MM.1S (cell line): ENCODE measurements around the gene GRB10.

ENCODE experiments used
- DNase-seq: peaks from one replicate; pipeline ENCODE4 v3.0.0-alpha.2; 2015
- H2AFZ ChIP-seq: fragments of 300-600 bp; sonication (generic); 2 replicates; pipeline ENCODE4 v1.6.0; 2016; ENCODE audit warnings: antibody characterized with exemption, low read length
- H3F3A ChIP-seq: fragments of 300-600 bp; sonication (generic); 2 replicates; pipeline ENCODE4 v1.6.1; 2016; ENCODE audit warnings: mild to moderate bottlenecking, antibody characterized with exemption, low read length, moderate library complexity, mixed read lengths; ENCODE audit not compliant: insufficient read depth
- H3K27ac ChIP-seq: fragments of 300-600 bp; sonication (generic); 2 replicates; pipeline ENCODE4 v1.5.1; 2016; ENCODE audit warnings: mild to moderate bottlenecking, low read length
- H3K27me3 ChIP-seq: fragments of 300-600 bp; sonication (generic); replicated peaks from 2 replicates; pipeline ENCODE4 v1.6.0; 2016; ENCODE audit warnings: low read length; ENCODE audit not compliant: insufficient read depth
- H3K36me3 ChIP-seq: fragments of 300-600 bp; sonication (generic); replicated peaks from 2 replicates; pipeline ENCODE4 v1.6.1; 2016; ENCODE audit warnings: mild to moderate bottlenecking, low read length, mixed read lengths; ENCODE audit not compliant: insufficient read depth
- H3K4me1 ChIP-seq: fragments of 300-600 bp; sonication (generic); 2 replicates; pipeline ENCODE4 v1.6.1; 2016; ENCODE audit warnings: low read length, mixed read lengths
- H3K4me2 ChIP-seq: fragments of 300-600 bp; sonication (generic); 2 replicates; pipeline ENCODE4 v1.6.0; 2016; ENCODE audit warnings: low read depth, low read length
- H3K4me3 ChIP-seq: fragments of 300-600 bp; sonication (generic); 2 replicates; pipeline ENCODE4 v1.5.1; 2016; ENCODE audit warnings: low read length, mixed read lengths
- H3K79me2 ChIP-seq: fragments of 300-600 bp; sonication (generic); 2 replicates; pipeline ENCODE4 v1.6.1; 2016; ENCODE audit warnings: mixed run types, low read length, mixed read lengths
- H3K9ac ChIP-seq: fragments of 300-600 bp; sonication (generic); 2 replicates; pipeline ENCODE4 v1.6.1; 2016; ENCODE audit warnings: low read length, mixed read lengths
- H3K9me2 ChIP-seq: fragments of 300-600 bp; sonication (generic); replicated peaks from 2 replicates; pipeline ENCODE4 v1.6.1; 2016; ENCODE audit warnings: mild to moderate bottlenecking, low read length, mixed read lengths; ENCODE audit not compliant: insufficient read depth
- H3K9me3 ChIP-seq: fragments of 300-600 bp; sonication (generic); replicated peaks from 2 replicates; pipeline ENCODE4 v1.6.1; 2016; ENCODE audit warnings: mild to moderate bottlenecking, low read length, mixed read lengths; ENCODE audit not compliant: insufficient read depth
- H4K20me1 ChIP-seq: fragments of 300-600 bp; sonication (generic); 2 replicates; pipeline ENCODE4 v1.6.1; 2016; ENCODE audit warnings: mild to moderate bottlenecking, low read length, moderate library complexity, mixed read lengths; ENCODE audit not compliant: insufficient read depth
- CTCF ChIP-seq: fragments of 300-600 bp; sonication (generic); IDR thresholded peaks from 2 replicates; pipeline ENCODE4 v1.5.1; 2016; ENCODE audit warnings: antibody characterized with exemption, low read length, mixed read lengths
- EZH2 ChIP-seq: fragments of 300-600 bp; sonication (generic); optimal IDR thresholded peaks from 2 replicates; pipeline ENCODE3; 2017; ENCODE audit warnings: low read depth, mild to moderate bottlenecking, antibody characterized with exemption, low read length, mixed read lengths
- EZH2phosphoT487 ChIP-seq: fragments of 300-600 bp; sonication (generic); IDR thresholded peaks from 2 replicates; pipeline ENCODE4 v1.6.1; 2018; ENCODE audit warnings: antibody characterized with exemption, low read length

GRB10 gene

GRCh38 chr7:50808282-50808888 is 25.7 kb upstream of the GRB10 start:
- Histone ChIP-seq H3K27ac (no peak overlapping the region), H3F3A (no peaks in the 10 kb centered on the region), H3K36me3 (no peaks in the 10 kb centered on the region), H4K20me1 (no peaks in the 10 kb centered on the region), H3K79me2 (no peaks in the 10 kb centered on the region), H3K4me3 (no peak overlapping the region), H3K27me3 (no peaks in the 10 kb centered on the region), H3K9me3 (no peaks in the 10 kb centered on the region), H2AFZ (no peak overlapping the region), H3K4me1 (no peaks in the 10 kb centered on the region), H3K9me2 (no peaks in the 10 kb centered on the region), H3K9ac (no peak overlapping the region), H3K4me2 (no peak overlapping the region)
- TF ChIP-seq CTCF (no peak), EZH2phosphoT487 (no peak), EZH2 (no peak)
- DNase-seq = no peak

DNA sequence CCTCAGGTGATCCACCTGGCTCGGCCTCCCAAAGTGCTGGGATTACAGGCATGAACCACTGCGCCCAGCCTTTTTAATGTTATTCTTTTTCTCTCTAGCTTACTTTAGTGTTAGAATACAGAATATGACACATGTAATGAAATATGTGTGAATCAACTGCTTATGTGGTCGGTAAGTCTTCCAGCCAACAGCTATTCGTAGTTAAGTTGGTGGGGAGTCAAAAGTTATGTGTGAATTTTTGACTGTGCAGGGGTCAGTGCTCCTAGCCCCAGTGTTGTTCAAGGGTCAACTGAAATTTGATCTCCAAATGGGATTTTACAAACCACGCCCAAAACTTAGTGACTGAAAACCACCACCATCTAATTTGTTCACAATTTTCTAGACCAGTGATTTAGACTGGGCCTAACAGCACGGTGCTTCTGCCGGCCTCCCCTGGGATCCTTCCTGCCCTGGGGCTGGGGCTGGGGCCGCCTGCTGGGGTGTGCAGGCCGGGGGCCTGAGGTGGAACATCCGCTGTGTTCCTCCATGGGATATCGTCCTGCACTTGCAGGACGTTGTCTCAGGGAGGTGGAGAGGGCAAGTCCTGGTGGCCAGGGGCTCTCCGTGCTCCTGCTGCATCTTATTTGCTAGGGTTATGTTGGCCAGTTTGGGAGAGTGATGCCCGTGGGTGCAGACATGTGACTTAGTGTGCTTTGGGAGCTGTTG is 24.5 kb upstream of the GRB10 start:
- H2AFZ ChIP-seq = no peak overlapping the region
- no peaks in the 10 kb centered on the region for H3K27me3 ChIP-seq
- no peak overlapping the region for H3K4me3 ChIP-seq
- H3K79me2 ChIP-seq = no peaks in the 10 kb centered on the region
- no peak overlapping the region for H3K4me2 ChIP-seq
- no peak overlapping the region for H3K9ac ChIP-seq
- TF ChIP-seq CTCF = no peak
- TF ChIP-seq EZH2 = no peak
- no peak for TF ChIP-seq EZH2phosphoT487
- no peaks in the 10 kb centered on the region for H3K9me2 ChIP-seq
- H4K20me1 ChIP-seq = no peaks in the 10 kb centered on the region
- no peaks in the 10 kb centered on the region for H3F3A ChIP-seq
- H3K36me3 ChIP-seq = no peaks in the 10 kb centered on the region
- DNase-seq = no peak
- no peaks in the 10 kb centered on the region for H3K4me1 ChIP-seq
- no peaks in the 10 kb centered on the region for H3K9me3 ChIP-seq
- H3K27ac ChIP-seq = no peak overlapping the region

DNA sequence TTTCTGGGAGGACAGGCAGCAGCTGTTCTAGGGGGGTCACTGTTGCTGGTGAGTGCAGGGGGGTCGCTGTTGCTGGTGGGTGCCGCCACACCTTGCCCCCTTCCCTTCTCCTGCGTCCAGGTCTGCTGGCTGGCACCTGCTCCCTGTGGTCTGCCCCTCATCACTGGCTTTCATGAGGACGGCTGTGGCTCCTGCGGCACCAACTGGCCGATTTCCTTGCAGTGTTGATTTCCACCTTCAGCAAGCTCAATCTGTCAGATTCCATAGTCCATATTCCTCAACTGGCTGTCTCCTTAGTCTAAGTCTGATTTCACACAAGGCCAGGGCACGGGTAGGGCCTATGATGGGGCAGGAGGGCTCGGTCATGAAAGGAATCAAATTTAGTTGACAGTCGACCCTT is 23.4 kb upstream of the GRB10 start:
- Histone ChIP-seq H3K9me2 (no peaks in the 10 kb centered on the region), H3K79me2 (no peaks in the 10 kb centered on the region), H3K4me3 (no peak overlapping the region), H4K20me1 (no peaks in the 10 kb centered on the region), H3K4me1 (no peaks in the 10 kb centered on the region), H3K27me3 (no peaks in the 10 kb centered on the region), H3K27ac (no peak overlapping the region), H2AFZ (no peak overlapping the region), H3K4me2 (peak overlapping the region; percentile 13; the same call in 1 of the 2 replicates), H3F3A (no peaks in the 10 kb centered on the region), H3K9me3 (no peaks in the 10 kb centered on the region), H3K9ac (no peak overlapping the region), H3K36me3 (no peaks in the 10 kb centered on the region)
- no peak for DNase-seq
- TF ChIP-seq EZH2 (no peak), EZH2phosphoT487 (no peak), CTCF (no peak)
